Epithelial cell of proximal tubule (primary cell): Measurements from ENCODE around the gene AGBL4. TPM values are rescaled to one million over a fixed set of nuclear protein-coding genes. Genes with fewer than 3 reads are reported as not detected.

ENCODE experiments used
- DNase-seq: peaks from one replicate; pipeline ENCODE4 v3.0.0-alpha.2; 2011; ENCODE audit warnings: low read depth
- H3K4me3 ChIP-seq: 2 replicates; pipeline ENCODE4 v1.5.1; 2011; ENCODE audit warnings: low read depth, mild to moderate bottlenecking, low read length
- total RNA-seq: library from RNA; depleted of rRNA; stranded (reverse); fragments of >200 nt; gene quantifications from 2 replicates; pipeline ENCODE4 v1.2.3, GENCODE V29; 2015
- TF ChIP-seq, protein P1 (sequence below): conservative IDR thresholded peaks from 2 replicates; pipeline ENCODE4 v1.5.1; 2012; ENCODE audit warnings: low read depth, mild to moderate bottlenecking, low read length

The AGBL4 gene
- total RNA-seq, 1 donor from 2014 or later: not detected

DNA sequence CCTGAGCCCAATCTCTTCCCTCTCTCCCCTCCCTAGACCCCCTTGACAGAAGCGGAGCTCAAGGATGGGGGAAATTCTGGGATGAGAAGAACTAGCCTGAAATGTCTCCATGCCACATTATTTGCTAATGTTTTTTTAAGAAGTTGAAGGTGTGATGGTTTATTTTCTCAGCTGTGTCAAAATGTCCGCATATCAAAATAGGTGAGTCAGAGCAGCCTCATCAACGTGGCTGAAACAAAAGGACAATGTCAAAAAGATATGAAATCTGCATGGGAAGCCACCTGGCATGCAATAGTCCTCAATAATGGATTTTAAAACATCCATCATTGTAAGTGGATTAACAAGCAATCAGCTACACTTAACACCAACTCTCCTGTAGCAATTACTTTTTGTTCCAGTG lies 1348.5 kb downstream of the AGBL4 start:
- no peak for DNase-seq
- H3K4me3 ChIP-seq: no peak overlapping the region

DNA sequence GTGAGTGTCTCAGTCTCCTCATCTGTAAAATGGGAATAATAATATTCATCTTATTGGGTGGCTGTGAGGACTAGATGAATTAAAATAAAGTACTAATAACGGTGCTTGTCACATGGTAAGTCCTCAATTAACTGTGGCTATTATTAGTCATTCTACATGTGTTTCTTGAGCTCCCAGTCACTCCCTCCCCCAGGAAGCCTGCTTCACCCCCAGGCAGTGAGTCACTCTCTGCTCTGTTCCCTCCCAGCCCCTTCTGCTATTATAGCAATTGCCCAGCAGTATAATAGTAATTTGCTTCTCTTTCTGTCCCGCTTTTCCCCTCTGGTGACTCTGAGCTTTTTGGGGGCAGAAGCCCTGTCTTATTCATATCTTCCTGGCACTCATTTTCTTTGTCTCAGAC lies 1349.1 kb downstream of the AGBL4 start:
- H3K4me3 ChIP-seq: no peak overlapping the region
- DNase-seq: no peak
- TF ChIP-seq, protein P1, sequence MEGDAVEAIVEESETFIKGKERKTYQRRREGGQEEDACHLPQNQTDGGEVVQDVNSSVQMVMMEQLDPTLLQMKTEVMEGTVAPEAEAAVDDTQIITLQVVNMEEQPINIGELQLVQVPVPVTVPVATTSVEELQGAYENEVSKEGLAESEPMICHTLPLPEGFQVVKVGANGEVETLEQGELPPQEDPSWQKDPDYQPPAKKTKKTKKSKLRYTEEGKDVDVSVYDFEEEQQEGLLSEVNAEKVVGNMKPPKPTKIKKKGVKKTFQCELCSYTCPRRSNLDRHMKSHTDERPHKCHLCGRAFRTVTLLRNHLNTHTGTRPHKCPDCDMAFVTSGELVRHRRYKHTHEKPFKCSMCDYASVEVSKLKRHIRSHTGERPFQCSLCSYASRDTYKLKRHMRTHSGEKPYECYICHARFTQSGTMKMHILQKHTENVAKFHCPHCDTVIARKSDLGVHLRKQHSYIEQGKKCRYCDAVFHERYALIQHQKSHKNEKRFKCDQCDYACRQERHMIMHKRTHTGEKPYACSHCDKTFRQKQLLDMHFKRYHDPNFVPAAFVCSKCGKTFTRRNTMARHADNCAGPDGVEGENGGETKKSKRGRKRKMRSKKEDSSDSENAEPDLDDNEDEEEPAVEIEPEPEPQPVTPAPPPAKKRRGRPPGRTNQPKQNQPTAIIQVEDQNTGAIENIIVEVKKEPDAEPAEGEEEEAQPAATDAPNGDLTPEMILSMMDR: no peak

More for the DNA sequence above, 1348.5 kb downstream of the AGBL4 start:
- TF ChIP-seq, protein P1: no peak

DNA sequence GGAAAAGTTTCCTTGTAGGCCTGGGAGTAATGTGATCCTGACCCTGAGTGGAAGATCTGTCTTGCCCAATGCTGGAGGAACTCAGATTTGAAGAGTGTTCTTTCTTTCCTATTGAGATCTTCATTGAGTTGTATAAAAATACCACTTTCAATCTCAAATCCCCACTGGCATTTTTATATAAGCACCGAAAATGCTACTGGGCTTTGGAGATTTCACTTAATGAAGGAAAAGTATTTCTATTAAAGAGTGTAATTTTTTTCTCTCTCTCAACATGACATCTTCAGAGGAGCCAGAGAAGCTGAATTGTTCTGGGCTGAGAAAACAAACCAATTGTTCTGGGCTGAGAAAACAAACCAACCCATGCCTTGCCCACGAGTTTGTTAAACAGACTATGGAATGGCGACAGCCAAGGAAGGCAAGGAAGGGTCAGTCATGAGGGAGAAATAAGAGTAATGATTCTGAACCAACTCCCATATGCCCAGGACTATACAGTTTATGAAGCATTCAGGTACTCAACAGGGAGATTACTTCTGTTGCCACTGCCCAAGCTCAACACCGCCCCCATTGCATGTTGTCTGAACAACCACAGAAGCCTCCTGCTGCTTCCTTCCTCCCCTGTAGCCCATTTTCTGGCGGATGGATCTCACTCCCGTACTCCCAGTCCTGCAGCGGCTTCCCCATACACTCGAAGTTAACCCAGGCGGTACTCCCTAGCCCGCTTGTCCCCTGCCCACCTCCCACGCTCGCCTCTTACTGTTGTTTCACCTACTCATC lies 1350.2 kb downstream of the AGBL4 start:
- no peak overlapping the region for H3K4me3 ChIP-seq
- TF ChIP-seq, protein P1: peak; percentile 14
- DNase-seq: no peak

DNA sequence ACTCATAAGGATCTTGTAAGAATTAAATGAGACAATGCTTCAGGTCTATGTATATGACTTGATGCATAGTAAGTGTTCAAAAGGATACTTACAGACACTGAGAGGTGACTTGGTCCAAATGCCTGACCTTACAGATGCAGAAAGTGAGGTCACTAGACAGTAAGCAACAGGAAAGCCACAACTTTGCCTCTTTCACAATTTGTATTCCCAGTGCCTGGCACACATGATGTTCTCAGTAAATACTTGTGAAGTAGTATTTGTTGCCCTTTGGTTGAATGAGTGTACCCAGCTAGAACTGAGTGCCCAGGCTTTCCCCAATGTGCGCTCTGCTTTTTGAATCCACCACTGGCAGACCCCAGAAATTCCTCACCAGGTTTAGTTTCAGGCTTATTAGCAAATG lies 1352.2 kb downstream of the AGBL4 start:
- H3K4me3 ChIP-seq: no peak overlapping the region
- no peak for DNase-seq
- TF ChIP-seq, protein P1: no peak

DNA sequence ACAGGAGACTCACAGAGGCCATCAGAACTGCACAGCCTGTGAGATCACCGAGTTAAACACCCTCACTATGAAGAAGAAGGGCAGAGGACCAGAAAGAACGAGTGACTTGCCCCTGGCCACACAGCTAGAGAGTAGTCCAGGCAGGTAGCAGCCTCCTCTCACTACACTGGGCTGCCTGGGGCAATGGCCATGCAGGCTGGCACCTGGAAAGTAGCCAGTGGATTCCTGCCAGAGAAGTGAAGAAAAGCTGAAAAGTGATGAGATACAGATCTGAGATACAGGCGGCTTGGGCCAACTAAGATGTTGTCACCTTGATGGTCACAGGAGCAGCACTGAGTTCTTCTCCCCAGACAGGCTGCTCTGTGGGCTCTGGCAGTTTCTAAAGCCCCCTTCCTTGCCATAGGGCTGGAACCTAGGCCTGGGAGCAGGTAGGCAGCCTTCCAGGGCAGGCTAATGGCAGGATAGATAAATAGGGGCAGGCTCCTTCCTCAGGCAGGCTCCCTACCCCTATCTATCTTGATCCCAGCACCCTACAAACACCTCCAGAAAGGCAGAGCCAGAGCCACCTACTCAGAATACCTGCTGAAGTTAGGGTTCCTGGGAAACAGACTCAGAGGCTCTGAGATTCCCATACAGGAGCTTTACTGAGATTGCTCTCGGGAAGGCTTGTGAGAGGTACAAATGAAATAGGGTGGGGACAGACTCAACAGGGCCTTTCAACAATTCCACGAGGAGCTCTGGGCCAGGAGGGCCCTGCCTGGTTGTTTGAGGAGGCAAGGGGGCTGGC lies 1353.3 kb downstream of the AGBL4 start:
- TF ChIP-seq, protein P1: no peak
- no peak for DNase-seq
- no peak overlapping the region for H3K4me3 ChIP-seq

DNA sequence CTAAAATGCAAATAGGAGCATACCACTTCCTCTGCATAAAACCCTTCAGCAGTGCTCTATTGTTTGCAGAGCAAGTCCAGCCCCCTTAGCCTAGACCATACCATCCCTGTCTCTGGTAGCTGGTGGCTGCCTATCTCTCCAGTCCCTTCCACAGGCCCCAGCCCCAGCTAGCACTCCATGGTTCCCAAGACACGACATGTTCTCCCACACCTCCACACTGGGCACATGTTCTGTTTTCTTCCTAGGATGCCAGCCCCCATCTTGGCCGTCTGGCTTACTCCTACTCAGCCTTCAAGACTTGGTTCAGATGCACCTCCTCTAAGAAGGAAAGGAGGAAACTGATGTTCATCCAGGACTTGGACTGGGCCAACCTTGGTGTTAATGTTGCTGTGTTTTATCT lies 1355.4 kb downstream of the AGBL4 start:
- TF ChIP-seq, protein P1: no peak
- no peak overlapping the region for H3K4me3 ChIP-seq
- no peak for DNase-seq
